ENCODE results near the gene ATP10A.
A peak's percentile ranks its signal among the peaks of the same experiment; 100 is the strongest.

The ATP10A gene

DNA sequence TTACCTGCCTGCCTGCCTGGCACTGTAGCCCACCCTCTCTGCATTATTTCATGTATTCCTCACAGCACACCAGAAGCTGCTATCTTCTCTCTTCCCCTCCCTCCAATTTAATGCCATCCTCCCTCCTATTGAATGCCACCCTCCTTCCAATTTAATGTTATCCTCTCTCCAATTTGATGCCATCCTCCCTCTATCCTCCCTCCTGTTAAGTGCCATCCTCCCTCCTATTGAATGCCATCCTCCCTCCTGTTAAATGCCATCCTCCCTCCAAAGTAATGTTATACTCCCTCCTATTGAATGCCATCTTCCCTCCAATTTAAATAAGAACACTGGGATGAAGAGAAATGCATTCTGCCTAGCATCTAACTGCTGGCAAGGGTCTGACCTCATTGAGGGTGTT, 11.1 kb downstream of the ATP10A start:
- no peak overlapping the region for H3K4me3 ChIP-seq (ENCODE audit: low read depth, low read length)
- TF ChIP-seq, protein P1, sequence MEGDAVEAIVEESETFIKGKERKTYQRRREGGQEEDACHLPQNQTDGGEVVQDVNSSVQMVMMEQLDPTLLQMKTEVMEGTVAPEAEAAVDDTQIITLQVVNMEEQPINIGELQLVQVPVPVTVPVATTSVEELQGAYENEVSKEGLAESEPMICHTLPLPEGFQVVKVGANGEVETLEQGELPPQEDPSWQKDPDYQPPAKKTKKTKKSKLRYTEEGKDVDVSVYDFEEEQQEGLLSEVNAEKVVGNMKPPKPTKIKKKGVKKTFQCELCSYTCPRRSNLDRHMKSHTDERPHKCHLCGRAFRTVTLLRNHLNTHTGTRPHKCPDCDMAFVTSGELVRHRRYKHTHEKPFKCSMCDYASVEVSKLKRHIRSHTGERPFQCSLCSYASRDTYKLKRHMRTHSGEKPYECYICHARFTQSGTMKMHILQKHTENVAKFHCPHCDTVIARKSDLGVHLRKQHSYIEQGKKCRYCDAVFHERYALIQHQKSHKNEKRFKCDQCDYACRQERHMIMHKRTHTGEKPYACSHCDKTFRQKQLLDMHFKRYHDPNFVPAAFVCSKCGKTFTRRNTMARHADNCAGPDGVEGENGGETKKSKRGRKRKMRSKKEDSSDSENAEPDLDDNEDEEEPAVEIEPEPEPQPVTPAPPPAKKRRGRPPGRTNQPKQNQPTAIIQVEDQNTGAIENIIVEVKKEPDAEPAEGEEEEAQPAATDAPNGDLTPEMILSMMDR (IDR thresholded peaks at IDR 0.05; ENCODE audit: low read depth, low read length, missing control alignments) = no peak
- DNase-seq (ENCODE audit: low read depth) = no peak
- in situ Hi-C loops (cut with HindIII; ENCODE audit: low sequenced_read_pairs) = no loop called here

DNA sequence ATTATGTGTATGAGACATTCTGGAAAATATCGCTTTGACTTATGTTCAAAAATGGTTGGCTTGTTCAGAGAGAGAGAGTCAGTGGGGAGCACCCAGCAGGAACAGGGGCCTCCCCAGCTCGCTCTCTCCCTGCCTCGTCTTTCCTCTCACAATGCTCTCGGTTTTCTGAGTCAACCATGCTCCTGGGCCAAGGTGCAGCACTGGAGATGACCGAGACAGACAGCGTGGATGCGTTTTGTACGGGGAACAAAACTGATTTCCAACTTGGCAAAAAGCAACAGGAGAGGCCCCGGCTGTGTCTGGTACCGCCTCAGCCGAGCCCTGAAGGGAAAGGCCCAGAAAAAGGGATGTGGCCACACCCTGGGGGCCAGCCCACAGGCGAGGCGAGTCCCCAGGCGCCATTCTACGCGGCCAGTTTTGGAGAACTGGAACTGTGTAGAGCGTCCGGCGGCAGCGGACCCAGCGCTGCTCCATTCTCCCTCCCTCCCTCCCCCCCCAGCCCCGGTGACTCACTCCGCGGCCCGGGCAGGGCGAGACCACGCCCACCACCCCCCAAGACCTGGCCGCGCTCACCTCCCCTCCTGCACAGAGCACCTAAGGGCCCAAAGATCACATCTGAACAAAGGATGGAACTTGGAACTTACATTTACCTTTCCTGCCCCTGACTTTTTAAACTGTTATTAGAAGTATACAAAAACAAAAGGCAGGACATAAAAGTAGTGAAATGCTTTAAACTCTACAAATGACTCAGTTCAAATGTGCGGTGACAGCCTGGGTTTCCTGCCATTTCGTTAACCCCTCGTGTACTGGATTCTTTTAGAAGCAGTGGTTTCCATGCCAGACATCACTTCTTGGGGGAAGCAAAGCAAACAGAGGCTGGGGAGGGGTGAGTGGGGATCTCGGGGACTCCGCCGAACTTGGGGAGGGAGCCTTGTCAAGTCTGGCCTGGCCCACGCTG, 12.7 kb downstream of the ATP10A start:
- peak; percentile 32 for DNase-seq (ENCODE audit: low read depth)
- in situ Hi-C loops (cut with HindIII; ENCODE audit: low sequenced_read_pairs) = no loop called here
- H3K4me3 ChIP-seq (ENCODE audit: low read depth, low read length) = peak overlapping the region; percentile 35
- TF ChIP-seq, protein P1 (IDR thresholded peaks at IDR 0.05; ENCODE audit: low read depth, low read length, missing control alignments) = no peak

DNA sequence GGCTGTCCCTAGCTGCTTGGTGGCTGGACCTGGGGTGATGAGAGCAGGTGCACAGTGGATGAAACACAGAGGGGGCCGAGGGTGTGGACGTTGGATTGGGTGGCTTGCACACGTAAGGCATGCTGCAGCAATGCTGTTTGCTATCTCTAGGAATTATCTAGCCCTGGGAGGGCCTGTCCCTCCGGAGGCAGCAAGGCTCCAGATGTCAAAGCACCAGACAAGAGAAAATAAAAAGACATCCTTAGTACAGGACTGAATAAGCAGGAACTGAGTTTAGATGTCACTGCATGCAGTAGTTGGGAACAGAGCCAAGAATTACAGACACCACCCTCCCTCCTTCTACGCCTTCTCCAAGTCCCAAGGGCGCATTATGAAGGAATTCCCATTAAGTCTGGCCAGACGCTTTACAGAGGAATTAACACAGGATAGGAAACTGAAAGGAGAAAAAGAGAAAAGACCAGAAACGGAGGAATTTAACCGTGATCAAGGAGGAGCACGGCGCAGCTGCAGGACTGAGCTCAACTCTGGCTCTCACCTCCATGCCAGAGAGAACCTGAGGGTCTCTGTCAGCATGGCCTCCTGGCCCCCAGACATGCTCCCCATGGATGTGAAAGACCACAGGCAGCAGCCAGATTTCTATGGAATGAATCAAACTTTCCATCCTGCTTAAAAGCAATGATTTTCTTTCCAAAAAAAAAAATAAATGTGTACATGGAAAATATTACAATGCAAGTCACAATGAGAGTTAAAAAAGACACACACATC, 13.8 kb downstream of the ATP10A start:
- H3K4me3 ChIP-seq (ENCODE audit: low read depth, low read length) = no peak overlapping the region
- TF ChIP-seq, protein P1 (IDR thresholded peaks at IDR 0.05; ENCODE audit: low read depth, low read length, missing control alignments) = no peak
- peak; percentile 48 for DNase-seq (ENCODE audit: low read depth)
- in situ Hi-C loops (cut with HindIII; ENCODE audit: low sequenced_read_pairs) = no loop called here

DNA sequence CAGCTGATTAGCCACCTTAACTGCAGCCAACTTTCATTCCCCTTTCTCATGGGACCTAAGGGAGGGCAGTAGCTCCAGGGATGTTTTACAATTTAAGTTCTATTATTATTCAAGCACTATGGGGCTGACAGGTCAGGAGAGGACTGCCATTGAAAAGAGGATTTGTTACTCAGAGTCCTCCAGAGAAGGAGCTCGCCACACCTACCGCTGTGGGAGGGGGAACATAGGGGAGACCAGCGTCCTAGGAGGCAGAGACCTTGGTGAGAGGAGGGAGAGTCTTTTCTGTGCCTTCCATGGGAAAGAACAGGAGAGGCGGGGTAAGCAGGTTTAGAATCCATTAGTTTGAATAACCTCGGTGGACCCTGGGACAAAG, 14.4 kb downstream of the ATP10A start:
- DNase-seq (ENCODE audit: low read depth) = no peak
- in situ Hi-C loops (cut with HindIII; ENCODE audit: low sequenced_read_pairs) = no loop called here
- TF ChIP-seq, protein P1 (IDR thresholded peaks at IDR 0.05; ENCODE audit: low read depth, low read length, missing control alignments) = no peak
- no peak overlapping the region for H3K4me3 ChIP-seq (ENCODE audit: low read depth, low read length)

DNA sequence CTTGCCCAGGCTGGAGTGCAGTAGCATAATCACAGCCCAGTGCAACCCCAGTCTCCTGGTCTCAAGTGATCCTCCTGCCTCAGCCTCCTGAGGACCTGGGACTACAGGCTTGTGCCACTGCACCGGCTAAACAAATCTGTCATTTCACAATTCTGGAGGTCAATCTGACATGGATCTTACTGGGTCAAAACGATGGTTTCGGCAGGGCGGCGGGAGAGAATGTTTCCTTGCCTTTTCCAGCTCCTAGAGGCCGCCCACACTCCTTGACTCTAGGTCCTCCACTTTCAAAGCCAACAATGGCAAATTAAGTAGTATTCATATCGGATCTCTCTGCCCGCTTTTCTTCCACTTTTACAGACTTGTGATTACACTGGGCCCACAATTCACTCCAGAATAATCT, 14.8 kb downstream of the ATP10A start:
- no peak overlapping the region for H3K4me3 ChIP-seq (ENCODE audit: low read depth, low read length)
- DNase-seq (ENCODE audit: low read depth) = no peak
- TF ChIP-seq, protein P1 (IDR thresholded peaks at IDR 0.05; ENCODE audit: low read depth, low read length, missing control alignments) = no peak
- in situ Hi-C loops (cut with HindIII; ENCODE audit: low sequenced_read_pairs) = no loop called here

DNA sequence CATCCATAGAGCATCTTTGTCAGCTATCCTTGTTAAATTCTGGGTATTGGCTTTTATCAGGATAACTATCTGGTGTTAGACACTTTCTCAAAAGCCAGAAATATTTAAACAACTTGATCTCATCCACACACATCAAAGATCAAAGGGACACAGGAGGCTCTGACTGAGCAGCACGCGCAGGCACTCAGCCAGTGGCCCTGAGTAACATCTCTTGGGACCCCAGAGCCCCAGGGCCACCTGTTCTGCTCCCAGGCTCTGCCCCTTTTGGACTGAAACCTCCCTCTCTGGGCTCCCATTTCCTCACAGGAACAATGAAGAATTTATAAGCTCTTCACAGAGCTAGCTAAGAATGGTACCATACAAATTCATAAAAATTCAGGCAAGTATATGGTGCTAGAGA, 16.1 kb downstream of the ATP10A start:
- H3K4me3 ChIP-seq (ENCODE audit: low read depth, low read length) = no peak overlapping the region
- in situ Hi-C loops (cut with HindIII; ENCODE audit: low sequenced_read_pairs) = no loop called here
- DNase-seq (ENCODE audit: low read depth) = no peak
- TF ChIP-seq, protein P1 (IDR thresholded peaks at IDR 0.05; ENCODE audit: low read depth, low read length, missing control alignments) = no peak
